Stimulated activated CD8-positive, alpha-beta memory T cell treated with anti-CD3 and anti-CD28 coated beads, Interleukin-2, amount 100 ng/mL, for 1 hour (primary cell): ENCODE results near the gene ERFL.

Experiments used
- DNase-seq, 2 donors: peaks; one replicate each; pipeline ENCODE4 v3.0.0-alpha.2; 2020; ENCODE audit warnings: low read depth in 2 of 2

The ERFL gene

DNA sequence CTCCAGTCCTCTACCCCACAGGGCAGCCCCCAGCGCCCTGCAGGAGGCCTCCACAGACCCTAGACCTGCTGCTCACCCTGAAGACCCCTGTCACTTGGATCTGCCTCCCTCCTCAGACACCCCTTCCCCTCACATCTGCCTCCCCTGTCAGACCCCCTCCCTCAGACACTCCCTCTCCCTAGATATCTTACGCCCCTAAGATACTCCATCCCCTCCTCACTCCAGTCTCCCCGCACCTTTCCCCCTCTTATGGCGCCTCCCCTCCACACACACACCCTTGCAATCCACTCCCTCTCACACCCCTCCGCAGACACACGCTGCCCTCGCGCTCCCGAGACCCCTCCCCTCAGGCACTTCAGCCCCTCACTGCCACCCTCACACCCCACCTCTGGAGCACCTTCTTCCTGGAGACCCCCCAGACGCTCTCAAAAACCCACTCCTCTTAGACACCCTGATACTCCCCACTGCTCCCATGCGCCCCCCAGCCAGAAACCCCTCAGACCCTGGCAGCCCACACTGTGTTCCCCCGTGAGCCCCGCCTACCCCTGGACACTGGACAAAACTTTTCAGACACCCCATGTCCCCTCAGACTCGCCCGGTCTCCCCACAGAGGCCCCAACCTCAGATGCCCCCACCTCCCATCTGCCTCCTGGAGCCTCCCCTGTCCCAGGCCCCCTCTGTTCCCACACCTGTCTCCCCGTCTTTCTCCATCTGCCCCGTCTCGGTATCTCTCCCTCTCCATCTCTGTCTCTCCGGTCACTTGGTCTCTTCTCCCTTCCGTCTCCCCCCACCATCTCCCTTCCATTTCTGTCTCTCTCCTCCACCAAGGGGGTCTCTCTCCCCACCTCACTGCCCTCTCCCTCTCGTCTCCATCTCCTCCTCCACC, 14.5 kb downstream of the ERFL start:
- DNase-seq = no peak

DNA sequence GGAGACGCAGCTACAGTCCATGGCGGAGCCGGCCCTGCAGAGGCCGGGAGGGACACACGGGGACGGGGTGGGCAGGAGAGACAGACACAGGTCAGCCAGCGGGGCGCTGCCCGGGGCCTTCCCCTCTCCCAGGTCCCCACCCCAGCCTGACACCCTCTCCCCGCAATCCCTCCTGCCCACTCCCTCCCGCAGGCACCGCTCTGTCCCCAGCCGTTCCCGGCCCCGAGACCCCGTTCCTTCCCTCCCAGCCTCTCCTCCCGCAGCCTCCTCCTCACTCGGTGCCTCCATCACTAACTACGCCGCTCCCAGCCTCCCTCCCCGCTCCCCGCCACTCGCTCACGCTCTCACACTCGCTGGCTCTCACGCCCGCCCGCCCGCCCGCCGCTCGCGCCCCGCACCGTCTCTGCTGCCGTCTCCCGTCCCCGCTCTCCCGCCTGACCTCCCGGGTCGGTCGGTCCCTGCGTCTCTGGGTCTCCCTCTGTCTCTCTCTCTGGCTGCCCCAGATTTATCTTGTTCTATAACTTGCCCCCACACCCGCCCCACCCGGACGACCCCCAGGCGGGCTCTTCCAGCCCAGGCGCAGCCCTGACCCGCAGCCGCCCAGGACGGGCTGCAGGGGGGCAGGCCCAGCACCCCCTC, 15.2 kb downstream of the ERFL start:
- DNase-seq = no peak

DNA sequence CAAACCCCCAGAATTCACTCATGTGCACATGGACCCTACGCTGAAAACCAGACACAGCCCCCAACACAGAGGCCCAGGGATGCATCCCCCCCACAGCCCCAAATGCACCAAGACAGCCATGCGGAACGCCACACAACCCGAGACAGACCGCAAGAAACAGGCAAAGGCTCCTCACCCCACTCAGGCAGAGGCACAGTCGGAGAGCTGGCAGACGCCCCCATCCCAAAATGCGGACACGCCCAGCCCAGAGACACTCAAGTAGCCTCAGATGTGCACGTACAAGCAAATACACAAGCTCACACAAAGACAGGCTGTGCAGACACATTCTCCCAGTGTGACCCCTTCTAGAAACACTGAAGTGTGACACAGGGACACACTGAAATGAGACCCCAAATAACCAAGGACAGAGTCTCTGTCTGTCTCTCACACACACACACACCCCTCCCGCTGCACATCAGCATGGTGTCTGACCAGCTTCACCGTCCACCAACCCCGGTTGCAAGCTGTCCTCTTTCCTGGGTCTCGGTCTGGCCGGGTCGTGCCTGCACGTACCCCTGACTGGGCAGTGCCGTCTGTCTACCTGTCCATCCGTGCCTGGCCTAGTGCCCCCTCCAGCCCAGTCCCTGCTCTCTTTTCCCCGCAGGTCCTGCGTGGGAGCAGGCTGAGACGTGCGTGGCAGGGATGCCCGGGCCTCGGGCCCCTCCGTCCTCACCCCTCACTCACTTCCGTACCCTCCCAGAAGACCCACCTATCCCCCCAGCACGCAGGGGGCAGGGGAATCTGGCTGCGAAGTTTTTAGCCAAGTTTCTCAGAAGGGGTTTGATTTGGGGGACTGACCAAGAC, 16.1 kb downstream of the ERFL start:
- no peak for DNase-seq

DNA sequence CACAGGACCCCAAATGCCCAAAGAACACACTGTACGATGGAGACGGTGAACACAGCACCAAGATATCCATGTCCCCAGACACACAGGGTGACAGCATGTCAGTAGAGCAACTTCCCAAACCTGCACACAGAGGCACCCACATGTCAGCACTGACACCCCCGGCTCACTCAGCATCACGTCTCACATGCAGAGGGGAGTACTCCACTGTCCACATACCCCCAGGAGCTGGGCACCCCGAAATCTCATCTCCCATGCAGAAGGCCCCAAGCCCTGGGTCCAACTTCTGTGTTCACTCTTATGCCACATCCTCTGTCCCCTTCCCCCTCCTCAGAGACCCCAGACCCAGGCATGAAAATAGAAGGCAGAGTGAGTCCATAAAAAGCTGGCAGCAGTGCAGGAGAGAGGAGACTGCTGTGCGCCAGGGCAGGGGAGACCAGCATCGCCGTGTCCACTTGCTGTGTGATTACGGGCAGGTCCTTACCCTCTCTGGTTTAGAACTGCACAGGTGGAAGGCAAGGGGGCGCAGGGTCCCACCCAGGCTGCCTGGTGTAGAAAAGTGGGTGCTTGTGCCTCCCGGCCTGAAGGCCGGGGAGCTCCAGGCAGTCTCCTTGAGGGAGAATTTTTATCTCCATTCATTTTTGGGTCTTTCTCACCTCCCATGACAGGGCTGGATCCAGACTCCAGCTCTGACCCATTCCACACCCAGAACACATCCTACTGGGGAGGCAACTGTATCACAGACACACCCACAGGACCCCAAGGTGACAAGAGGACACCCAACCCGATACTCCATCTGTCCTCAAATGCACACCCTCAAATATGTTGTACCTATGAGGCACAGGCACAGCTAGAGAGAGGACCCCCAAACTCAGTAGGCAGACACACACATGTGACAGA, 17.0 kb downstream of the ERFL start:
- DNase-seq = no peak

DNA sequence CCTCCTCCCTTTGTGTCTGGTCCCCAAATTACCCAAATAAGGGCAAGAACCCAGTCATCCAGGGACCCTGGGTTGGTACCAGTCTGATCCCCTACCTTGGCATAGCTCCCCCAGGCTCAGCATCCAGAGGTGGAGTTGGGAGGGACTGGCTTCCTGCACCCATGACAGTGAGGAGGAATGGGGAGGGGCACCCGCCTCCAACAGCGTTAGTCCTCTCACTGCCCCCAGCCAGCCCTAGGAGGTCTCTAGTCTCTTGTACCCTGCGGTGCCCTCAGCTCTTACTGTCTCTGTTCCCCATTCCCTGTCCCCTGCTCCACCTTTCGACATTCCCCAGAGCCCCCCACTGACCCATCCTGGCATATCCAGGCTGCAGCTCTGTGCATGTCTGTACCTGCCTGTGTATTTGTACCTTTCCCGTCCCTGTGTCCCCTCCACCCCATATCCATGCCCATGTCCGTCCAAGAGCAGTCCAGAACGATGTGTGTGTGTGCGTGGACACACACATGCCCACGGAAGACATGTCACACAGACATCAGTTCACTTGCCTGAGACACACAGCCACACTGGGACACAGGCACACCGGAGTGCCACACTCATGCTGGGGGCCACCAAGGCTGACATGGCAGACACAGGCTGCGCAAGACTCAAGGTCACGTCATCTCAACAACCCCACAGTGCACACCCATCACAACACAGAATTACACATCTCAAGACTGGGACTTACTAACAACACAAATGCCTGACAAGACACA, 17.8 kb downstream of the ERFL start:
- no peak for DNase-seq

DNA sequence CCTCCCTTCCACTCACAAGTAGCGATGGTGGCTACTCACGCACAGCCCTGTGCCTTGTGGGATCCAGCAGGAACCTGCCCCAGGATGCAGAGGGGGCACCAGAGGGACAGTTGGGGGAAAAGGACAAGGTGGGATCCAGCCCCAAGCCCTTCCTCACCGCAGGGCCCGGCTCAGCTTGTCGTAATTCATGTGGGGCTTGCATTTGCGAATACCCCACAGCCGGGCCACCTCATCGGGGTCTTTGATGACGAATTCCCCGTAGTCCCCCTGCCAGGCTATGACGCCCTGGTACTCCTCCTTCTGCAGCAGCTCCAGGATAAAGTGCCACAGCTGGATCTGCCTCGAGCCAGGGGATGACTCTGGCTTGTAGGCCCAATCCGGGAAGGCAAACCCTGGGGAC, 18.5 kb downstream of the ERFL start:
- DNase-seq = no peak

DNA sequence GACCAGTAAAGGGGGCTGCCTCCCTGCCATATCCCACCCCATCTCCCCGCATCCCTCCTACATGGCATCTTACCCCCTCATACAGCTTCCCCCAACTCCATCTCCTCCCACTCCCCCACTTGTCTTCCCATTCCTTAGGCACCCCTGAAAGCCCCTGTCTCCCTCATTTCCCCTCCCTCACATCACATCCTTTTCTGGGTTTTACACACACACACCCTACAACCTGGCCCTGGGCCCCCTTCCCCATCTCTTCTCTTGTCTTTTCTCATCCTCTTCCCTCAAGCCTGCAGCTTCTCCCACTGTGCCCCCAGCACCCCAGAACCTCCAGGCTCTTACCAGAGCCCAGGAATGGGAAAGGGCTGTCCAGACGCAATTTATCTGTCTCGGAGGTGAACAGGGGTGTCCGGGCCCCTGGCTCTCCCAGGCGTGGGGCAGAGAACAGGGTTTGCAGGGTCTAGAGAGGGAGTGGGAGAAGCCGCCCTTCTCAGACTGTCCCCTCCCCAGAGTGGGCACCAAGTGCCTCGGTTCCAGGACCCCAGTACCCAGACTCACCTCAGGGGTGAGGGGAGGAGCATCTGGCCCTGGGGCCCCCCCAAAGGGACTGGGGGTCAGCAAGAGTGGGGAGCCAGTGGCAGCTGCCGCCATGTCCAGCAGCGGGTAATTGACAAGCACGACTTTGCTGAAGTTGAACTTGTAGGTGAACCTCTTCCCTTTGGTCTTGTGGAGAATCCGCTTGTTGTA, 19.4 kb downstream of the ERFL start:
- DNase-seq = no peak

DNA sequence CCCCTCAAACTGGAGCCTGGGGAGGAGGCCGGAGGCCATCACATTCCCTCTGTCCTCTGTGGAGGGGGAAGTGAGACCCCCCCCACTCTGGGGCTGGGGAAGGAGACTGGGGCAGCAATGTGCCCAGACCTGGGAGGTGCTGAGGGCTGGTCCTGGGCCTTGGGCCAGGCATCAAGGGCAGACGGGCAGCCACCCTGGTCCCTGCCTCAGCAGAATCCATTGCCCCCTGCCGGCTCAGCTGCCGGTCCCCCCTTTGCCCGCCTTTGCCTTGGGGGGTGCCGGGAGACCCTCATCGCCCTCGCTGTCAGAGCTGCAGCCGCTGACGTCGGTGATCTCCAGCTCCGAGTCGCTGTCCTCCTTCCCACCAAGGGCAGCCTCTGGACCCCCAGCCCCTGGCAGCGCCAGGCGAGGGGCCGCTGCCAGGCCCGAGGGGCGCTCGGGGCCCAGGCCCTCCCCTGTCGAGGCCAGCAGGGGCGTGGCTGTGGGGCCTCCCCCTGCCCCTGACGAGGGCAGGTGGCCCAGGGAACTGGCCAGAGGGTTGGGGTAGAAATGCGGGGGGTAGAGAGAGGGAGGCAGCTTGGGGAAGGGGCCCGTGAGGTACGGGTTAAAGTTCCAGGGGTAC, 20.1 kb downstream of the ERFL start:
- DNase-seq = no peak

DNA sequence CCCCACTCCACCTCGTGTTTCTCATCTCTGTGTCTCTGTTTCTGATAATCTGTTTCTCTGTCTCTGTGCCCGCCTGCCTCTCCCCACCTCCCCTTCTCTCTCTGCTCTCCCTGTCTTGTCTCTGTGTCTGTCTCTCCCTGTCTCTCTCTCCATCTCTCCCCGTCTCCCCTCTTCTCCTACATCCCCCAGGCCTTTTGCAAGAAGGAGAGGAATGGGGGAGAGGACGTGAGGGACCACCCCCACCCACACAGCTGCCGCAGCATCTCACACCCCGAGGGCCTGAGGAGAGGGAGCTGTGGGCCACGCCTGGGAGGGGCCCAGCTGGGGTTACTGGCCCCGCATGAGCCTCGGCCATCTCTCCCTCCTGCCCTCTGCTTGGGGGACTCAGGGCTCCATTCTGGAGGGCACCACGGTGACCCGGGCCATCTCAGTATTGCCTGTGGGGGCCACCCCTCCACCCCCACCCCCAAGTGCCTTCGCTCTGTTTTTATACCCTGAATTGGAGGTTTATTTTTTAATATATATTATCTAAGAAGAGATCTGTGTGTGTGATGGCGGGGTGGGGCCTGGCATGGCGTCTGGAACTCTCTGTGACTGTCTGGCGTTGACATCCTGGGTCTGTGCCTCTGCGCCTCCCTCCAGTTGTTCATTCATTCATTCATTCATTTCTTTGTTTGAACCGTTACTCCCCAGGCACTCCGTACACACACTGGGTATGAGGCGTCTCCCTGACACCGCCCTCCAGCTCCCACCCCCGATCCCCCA, 21.2 kb downstream of the ERFL start:
- no peak for DNase-seq

DNA sequence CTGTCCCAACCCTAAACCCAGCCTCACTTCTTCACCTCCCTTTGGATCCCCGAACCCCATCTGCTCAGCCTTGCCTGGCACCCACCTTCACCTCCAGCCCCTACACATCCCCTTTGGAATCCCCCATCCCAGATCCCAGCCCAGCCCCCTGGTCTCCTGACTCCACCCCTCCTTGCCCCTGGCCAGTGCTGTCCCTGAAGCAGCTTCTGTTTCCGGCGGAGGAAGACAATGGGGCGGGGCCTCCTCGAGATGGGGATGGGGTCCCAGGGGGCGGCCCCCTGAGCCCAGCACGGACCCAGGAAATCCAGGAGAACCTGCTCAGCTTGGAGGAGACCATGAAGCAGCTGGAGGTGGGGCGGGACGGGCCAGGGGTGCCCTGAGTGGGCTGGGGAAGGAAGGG, 22.0 kb downstream of the ERFL start:
- no peak for DNase-seq

DNA sequence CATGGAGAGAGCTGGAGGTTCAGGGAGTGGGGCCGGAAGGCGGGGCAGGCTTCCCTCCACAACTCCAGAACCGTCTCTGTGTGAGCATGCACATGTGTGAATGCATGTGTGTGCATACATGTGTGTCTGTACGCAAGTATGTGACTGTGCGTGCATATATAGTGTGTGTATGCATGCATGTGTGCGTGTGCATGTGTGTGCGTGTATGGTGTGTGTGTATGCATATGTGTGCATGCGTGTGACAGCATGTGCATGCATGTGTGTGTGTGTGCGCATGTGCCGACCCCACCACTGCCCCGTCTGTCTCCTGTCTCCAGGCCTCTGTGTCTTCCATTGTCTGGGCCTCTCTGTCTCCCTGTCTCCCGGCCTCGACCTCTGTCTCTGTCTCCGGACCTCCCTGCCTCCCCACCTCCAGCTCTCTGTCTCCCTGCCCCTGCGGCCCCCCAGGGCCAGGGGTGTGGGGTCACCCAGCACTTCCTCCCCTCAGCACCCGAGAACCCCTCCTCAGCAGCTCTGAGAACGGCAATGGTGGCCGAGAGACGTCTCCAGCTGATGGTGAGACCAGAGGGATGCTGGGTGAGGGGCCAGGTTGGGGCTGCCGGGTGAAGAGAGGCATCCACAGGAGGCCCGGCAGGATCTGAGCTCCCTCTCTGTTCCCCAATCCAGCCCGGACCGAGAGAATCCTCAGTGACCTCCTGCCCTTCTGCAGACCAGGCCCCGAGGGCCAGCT, 22.8 kb downstream of the ERFL start:
- DNase-seq = no peak

DNA sequence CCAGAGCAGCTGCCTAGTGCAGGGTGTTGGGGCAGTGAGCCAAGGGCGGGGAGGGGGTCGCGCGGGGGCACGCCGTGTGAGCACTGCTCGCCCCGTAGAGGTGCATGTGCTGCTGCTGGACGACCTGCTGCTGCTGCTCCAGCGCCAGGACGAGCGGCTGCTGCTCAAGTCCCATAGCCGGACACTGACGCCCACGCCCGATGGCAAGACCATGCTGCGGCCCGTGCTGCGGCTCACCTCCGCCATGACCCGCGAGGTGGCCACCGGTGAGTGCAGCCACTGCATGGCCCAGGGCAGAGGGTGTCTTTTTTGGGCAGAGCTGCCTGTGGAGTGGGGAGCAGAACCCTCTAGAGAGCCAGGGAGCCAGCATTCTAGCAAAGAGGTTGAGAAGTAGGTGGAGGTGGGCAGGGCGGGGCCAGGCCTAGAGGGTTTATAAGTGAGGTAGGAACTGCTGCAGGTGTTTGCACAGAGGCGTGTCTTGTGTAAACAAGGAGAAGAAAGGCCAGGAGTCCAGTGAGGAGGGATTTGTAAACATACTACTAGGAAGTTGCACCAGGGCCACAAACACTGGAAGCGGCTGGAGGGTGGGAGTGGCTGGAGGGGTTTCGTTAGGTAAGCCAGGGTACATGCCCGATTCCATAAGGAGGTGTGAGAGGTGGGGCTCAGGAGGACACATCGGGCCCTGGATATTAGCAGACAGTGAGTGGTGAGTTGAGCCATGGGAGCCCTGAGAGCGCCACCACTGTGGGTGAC, 24.0 kb downstream of the ERFL start:
- DNase-seq = no peak

DNA sequence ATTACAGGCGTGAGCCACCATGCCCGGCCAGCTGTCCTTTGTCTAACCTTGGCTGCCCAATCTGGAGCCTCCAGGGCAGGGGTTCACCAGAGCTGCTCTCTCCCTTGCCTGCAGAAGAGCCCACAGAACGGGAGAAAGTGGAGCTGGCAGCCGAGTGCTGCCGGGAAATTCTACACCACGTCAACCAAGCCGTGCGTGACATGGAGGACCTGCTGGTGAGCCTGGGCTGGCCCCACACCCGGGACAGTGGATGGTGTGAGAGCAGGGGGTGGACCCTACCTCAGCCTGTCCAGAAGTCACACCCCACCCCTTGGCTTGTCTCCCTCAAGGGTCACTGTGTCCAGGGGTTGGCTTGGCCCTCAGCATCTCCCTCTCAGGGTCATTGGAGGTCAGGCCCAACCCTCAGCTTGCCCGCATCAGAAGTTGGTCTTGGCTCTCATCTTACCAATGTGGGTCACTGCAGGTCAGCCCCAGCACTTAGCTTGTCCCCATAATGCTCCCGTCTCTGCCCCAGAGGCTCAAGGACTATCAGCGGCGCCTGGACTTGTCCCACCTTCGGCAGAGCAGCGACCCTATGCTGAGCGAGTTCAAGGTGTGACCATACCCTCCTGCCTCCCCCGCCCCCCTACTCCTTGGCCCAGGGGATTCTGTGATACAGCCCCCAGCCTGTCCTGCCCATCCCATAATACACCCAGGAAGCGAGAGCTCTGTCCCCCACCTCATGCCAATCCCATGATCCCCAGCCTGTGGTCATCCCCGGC, 24.9 kb downstream of the ERFL start:
- DNase-seq = no peak

DNA sequence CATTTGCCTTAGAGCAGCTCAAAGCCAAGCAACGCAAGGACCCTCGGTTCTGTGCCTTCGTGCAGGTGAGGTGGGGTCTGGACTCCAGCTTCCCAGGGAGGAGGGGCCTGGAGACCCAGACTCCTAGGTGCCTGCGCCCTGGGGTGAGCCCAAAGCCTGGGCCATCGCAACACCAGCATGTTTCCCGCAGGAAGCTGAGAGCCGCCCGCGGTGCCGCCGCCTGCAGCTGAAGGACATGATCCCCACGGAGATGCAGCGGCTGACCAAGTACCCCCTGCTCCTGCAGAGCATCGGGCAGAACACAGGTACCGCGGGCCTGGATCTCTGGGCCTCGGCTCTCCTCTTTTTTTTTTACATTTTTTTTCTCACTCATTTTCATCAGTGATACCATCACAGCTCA, 25.7 kb downstream of the ERFL start:
- DNase-seq = no peak

DNA sequence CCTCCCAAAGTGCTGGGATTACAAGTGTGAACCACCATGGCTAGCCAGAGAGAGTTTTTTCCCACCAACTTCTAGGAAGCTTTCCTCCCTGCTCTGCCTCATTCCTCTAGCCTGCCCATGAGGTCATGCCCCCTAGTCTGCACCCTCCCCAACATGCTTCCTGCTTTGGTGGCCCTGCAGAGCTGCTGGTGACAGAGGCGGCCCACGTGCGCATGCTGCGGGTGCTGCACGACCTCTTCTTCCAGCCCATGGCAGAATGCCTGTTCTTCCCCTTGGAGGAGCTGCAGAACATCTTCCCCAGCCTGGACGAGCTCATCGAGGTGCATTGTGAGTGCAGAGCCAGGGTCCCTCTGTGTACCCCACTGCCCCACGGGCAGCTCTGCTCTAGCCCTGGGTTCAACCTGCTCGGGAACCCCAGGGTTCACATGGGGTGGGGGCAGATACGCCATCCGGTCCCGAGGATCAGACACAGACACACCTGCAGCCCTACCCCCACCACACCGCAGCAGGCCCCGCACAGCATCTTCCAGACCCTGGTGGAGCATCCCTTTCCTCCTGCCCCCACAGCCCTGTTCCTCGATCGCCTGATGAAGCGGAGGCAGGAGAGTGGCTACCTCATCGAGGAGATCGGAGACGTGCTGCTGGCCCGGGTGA, 26.4 kb downstream of the ERFL start:
- DNase-seq = no peak

DNA sequence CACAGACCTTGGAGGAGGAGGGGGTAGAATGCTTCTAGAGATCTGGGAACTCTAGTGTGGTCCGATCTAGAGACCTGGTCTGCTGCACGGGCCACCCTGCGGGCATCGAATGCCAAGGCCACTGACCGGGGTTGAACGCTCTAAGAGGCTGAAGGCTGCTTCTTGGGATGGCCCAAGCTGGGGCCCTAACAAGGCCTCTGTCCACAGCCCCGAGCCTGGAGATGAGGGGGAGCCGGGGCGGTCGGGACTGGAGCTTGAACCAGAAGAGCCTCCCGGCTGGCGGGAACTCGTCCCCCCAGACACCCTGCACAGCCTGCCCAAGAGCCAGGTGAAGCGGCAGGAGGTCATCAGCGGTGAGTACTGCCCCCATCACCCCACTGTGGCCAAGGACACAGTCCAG, 30.0 kb downstream of the ERFL start:
- DNase-seq = no peak
